ENCODE results near the gene ZIC1. TPM values are rescaled to one million over a fixed set of nuclear protein-coding genes. Genes with fewer than 3 reads are reported as not detected.

ZIC1 gene
- total RNA-seq (not detected), polyA plus RNA-seq (under 1 TPM; under 0.01 to 0.10 TPM)
- long read RNA-seq, donor 1 = 0 reads
- long read RNA-seq, donor 2 = 0 reads
- long read RNA-seq, donor 3 = 0 reads
- long read RNA-seq, donor 4 = 0 reads
- long read RNA-seq, donor 5, full-length matches to known transcripts = 3 of 3 reads
- long read RNA-seq, donor 5, partial matches to known transcripts = 0 of 3 reads
- long read RNA-seq, donor 5, other reads (novel, unspliced or antisense) = 0 of 3 reads

GRCh38 chr3:147409143-147410115 lies at the start of gene ZIC1:
TSS of gene ZIC1 (plus strand) at chr3:147409365. CDS start at chr3:147410113, 748 bp downstream.
- WGBS, 2 donors = 7 to 13% methylated on average over 79 to 80 of the region's 80 CpGs
- Histone ChIP-seq H3K9ac (ENCODE audit: insufficient read depth in 1 of 2, low read length in 2 of 2) (no peak within 1 kb of the TSS), H3K9me3 (ENCODE audit: control insufficient read depth in 4 of 4, insufficient read depth in 3 of 4, low read length in 3 of 4) (peaks cover 0 to 46% (median 0%) of the 10 kb centered on the region in 4 donors), H3K27ac (ENCODE audit: low read depth in 1 of 2, low read length in 1 of 2) (no peak within 1 kb of the TSS), H3K27me3 (ENCODE audit: control insufficient read depth in 3 of 3, insufficient read depth in 3 of 3, low read length in 2 of 3) (peaks cover 21 to 98% (median 89%) of the 10 kb centered on the region in 3 donors), H3K4me3 (no peak within 1 kb of the TSS), H3K36me3 (ENCODE audit: control insufficient read depth in 4 of 4, insufficient read depth in 4 of 4, low read length in 4 of 4) (no peaks in the 10 kb centered on the region), H3K4me1 (ENCODE audit: control insufficient read depth in 5 of 5, insufficient read depth in 5 of 5, low read length in 5 of 5) (peaks cover 0 to 32% (median 10%) of the 10 kb centered on the region in 5 donors)
- ATAC-seq (ENCODE audit: insufficient read depth, low FRiP score) (no peak), DNase-seq (peak in 2 of 3 donors; percentile 31 to 42)
- TF ChIP-seq CTCF (IDR thresholded peaks at IDR 0.05; ENCODE audit: control extremely low read depth, extremely low read depth) = no peak

GRCh38 chr3:147360051-147360439 lies 49.1 kb upstream of the ZIC1 start:
- ATAC-seq (ENCODE audit: insufficient read depth, low FRiP score) (no peak), DNase-seq (peak in 1 of 3 donors; percentile 8)
- peaks cover 0 to 6% (median 0%) of the 10 kb centered on the region in 5 donors for H3K4me1 ChIP-seq (ENCODE audit: control insufficient read depth in 5 of 5, insufficient read depth in 5 of 5, low read length in 5 of 5)
- no peak overlapping the region for H3K27ac ChIP-seq (ENCODE audit: low read depth in 1 of 2, low read length in 1 of 2)
- no peaks in the 10 kb centered on the region for H3K36me3 ChIP-seq (ENCODE audit: control insufficient read depth in 4 of 4, insufficient read depth in 4 of 4, low read length in 4 of 4)
- peaks cover 17 to 98% (median 96%) of the 10 kb centered on the region in 3 donors for H3K27me3 ChIP-seq (ENCODE audit: control insufficient read depth in 3 of 3, insufficient read depth in 3 of 3, low read length in 2 of 3)
- peaks cover 0 to 24% (median 0%) of the 10 kb centered on the region in 4 donors for H3K9me3 ChIP-seq (ENCODE audit: control insufficient read depth in 4 of 4, insufficient read depth in 3 of 4, low read length in 3 of 4)
- no peak for TF ChIP-seq CTCF (IDR thresholded peaks at IDR 0.05; ENCODE audit: control extremely low read depth, extremely low read depth)
- H3K9ac ChIP-seq (ENCODE audit: insufficient read depth in 1 of 2, low read length in 2 of 2) = no peak overlapping the region
- H3K4me3 ChIP-seq = no peak overlapping the region
- 27 to 36% methylated on average over 5 of the region's 5 CpGs for WGBS, 2 donors

- peaks cover 0 to 6% (median 0%) of the 10 kb centered on the region in 5 donors for H3K4me1 ChIP-seq (ENCODE audit: control insufficient read depth in 5 of 5, insufficient read depth in 5 of 5, low read length in 5 of 5)
- H3K9me3 ChIP-seq (ENCODE audit: control insufficient read depth in 4 of 4, insufficient read depth in 3 of 4, low read length in 3 of 4) = peaks cover 0 to 22% (median 0%) of the 10 kb centered on the region in 4 donors
- ATAC-seq (ENCODE audit: insufficient read depth, low FRiP score) = no peak
- TF ChIP-seq CTCF (IDR thresholded peaks at IDR 0.05; ENCODE audit: control extremely low read depth, extremely low read depth) = no peak
- WGBS, 2 donors = 10 to 13% methylated on average over 21 of the region's 21 CpGs
- no peak overlapping the region for H3K9ac ChIP-seq (ENCODE audit: insufficient read depth in 1 of 2, low read length in 2 of 2)
- H3K36me3 ChIP-seq (ENCODE audit: control insufficient read depth in 4 of 4, insufficient read depth in 4 of 4, low read length in 4 of 4) = no peaks in the 10 kb centered on the region
- H3K4me3 ChIP-seq = no peak overlapping the region
- H3K27me3 ChIP-seq (ENCODE audit: control insufficient read depth in 3 of 3, insufficient read depth in 3 of 3, low read length in 2 of 3) = peaks cover 17 to 97% (median 95%) of the 10 kb centered on the region in 3 donors
- DNase-seq = peak in 2 of 3 donors; percentile 42 to 56
- no peak overlapping the region for H3K27ac ChIP-seq (ENCODE audit: low read depth in 1 of 2, low read length in 1 of 2)
Observed at GRCh38 chr3:147360646-147361453, 48.3 kb upstream of the ZIC1 start.

Data from lung (tissue), 16 donors.